Ovary (tissue), 9 donors: ENCODE measurements around the gene ZDHHC6. TPM values are rescaled to one million over a fixed set of nuclear protein-coding genes. Genes with fewer than 3 reads are reported as not detected.

Experiments
- DNase-seq, 5 donors: peaks; one replicate each; pipeline ENCODE4 v3.0.0-alpha.2; 2019 to 2020
- H3K27ac ChIP-seq, 2 donors: fragments of 200-600 bp; one replicate each; pipeline versions ENCODE4 v1.5.1 to v1.8.0; 2019 to 2022
- H3K27me3 ChIP-seq: fragments of 200-600 bp; one replicate; pipeline ENCODE4 v1.8.0; 2022
- H3K36me3 ChIP-seq: fragments of 200-600 bp; sonication (generic); one replicate; pipeline ENCODE4 v1.5.1; 2019
- H3K4me1 ChIP-seq: one replicate; pipeline ENCODE4 v1.8.1; 2013; ENCODE audit warnings: mild to moderate bottlenecking, moderate library complexity; ENCODE audit not compliant: insufficient read depth
- H3K4me3 ChIP-seq: fragments of 200-600 bp; sonication (generic); one replicate; pipeline ENCODE4 v1.5.1; 2017
- H3K9me3 ChIP-seq, 2 donors: fragments of 200-600 bp in 1 of 2; sonication (generic) in 1 of 2; one replicate each; pipeline versions ENCODE4 v1.5.1 to v1.8.1; 2013 to 2019; ENCODE audit warnings: mild to moderate bottlenecking in 1 of 2, moderate library complexity in 1 of 2
- CTCF ChIP-seq, 3 donors: fragments of 450-650 bp in 2 of 3; fragments of 200-600 bp in 1 of 3; IDR thresholded peaks; one replicate each; pipeline versions ENCODE4 v1.5.1 to v1.8.0; 2016 to 2022; ENCODE audit warnings: antibody characterized with exemption in 3 of 3, mild to moderate bottlenecking in 1 of 3
- EP300 ChIP-seq: sonication (generic); formaldehyde crosslinking; IDR thresholded peaks from one replicate; pipeline ENCODE4 v1.6.1; 2017; ENCODE audit warnings: antibody characterized with exemption
- POLR2A ChIP-seq: fragments of 450-650 bp; IDR thresholded peaks from one replicate; pipeline ENCODE4 v1.6.1; 2017; ENCODE audit warnings: antibody characterized with exemption, mild to moderate bottlenecking, moderate library complexity
- WGBS, 3 donors: extraction: QIAGEN DNeasy Blood & Tissue Kit in 1 of 3; methylation state at CpG; one replicate each; pipeline versions ENCODE4 v1.1.5 to v1.1.7; 2013 to 2017; 5-methylcytosine and 5-hydroxymethylcytosine counted together
- intact Hi-C, 4 donors: fragments of 100-400 bp; cut with DNase I; formaldehyde crosslinking; loops; one replicate each; pipeline versions ENCODE4 v1.11.0 to v1.15.1; 2022 to 2023
- polyA plus RNA-seq, 2 donors: library from polyadenylated mRNA; stranded (reverse); fragments of 200-250 nt in 1 of 2; fragments of 350-450 nt in 1 of 2; fragmentation: Illumina TruSeq in 1 of 2; extraction: RNeasy Lipid Tissue Mini Kit (QIAGEN cat#74804) in 1 of 2; gene quantifications; one replicate each; pipeline ENCODE4 v1.2.3, GENCODE V29; 2013 to 2014
- total RNA-seq, 7 donors: library from RNA; depleted of rRNA in 2 of 7; stranded (reverse); fragments of >200 nt in 2 of 7; fragmentation: NEBNext Ultra II Directional in 3 of 7; extraction: Animal tissue kit (Norgen Biotek cat#: 25700) in 3 of 7; gene quantifications; one replicate each; pipeline versions ENCODE4 v1.1.0 to v1.2.4, GENCODE V29; 2016 to 2023
- donor health status: DM: no; HTN: no; CAD: no; lungs with moderate emphysema.
- donor health status: DM: no; HTN: no; CAD: no.
- donor health status: Bipolar disorder and iron deficiency.
- donor health status: DM: yes; HTN: yes; CAD: no.
- donor health status: DM: no; HTN: no; CAD: no.
- donor health status: DM: yes; HTN: yes; CAD: no.

The ZDHHC6 gene
- total and polyA plus RNA-seq, 9 donors: 14.8 to 44.7 (median 28.8) TPM

GRCh38 chr10:112461029-112461887, 14.5 kb upstream of the ZDHHC6 start:
- intact Hi-C loops: no loop called here
- Histone ChIP-seq H3K36me3 (no peaks in the 10 kb centered on the region), H3K27ac (no peak overlapping the region), H3K4me1 (no peaks in the 10 kb centered on the region), H3K9me3 (no peaks in the 10 kb centered on the region), H3K4me3 (no peak overlapping the region), H3K27me3 (no peaks in the 10 kb centered on the region)
- no peak for DNase-seq
- no peak for TF ChIP-seq CTCF (IDR thresholded peaks at IDR 0.05)
- no peak for TF ChIP-seq EP300
- no peak for TF ChIP-seq POLR2A
- WGBS, 3 donors: 95 to 99% (median 95%) methylated on average over 4 of the region's 4 CpGs

GRCh38 chr10:112460366-112460765, 13.7 kb upstream of the ZDHHC6 start:
- intact Hi-C loops: no loop called here
- H3K36me3 ChIP-seq: no peaks in the 10 kb centered on the region
- H3K9me3 ChIP-seq: no peaks in the 10 kb centered on the region
- no peaks in the 10 kb centered on the region for H3K4me1 ChIP-seq
- WGBS, 3 donors: 89 to 92% (median 91%) methylated on average over 2 of the region's 2 CpGs
- no peak for DNase-seq
- TF ChIP-seq EP300 (no peak), POLR2A (no peak), CTCF (IDR thresholded peaks at IDR 0.05) (no peak)
- H3K4me3 ChIP-seq: no peak overlapping the region
- no peak overlapping the region for H3K27ac ChIP-seq
- no peaks in the 10 kb centered on the region for H3K27me3 ChIP-seq

GRCh38 chr10:112456533-112456932, 9.8 kb upstream of the ZDHHC6 start:
- no peak overlapping the region for H3K4me3 ChIP-seq
- TF ChIP-seq CTCF (IDR thresholded peaks at IDR 0.05) (no peak), POLR2A (no peak), EP300 (no peak)
- no peaks in the 10 kb centered on the region for H3K9me3 ChIP-seq
- H3K27ac ChIP-seq: no peak overlapping the region
- H3K4me1 ChIP-seq: no peaks in the 10 kb centered on the region
- 95 to 98% (median 96%) methylated on average over 2 of the region's 2 CpGs for WGBS, 3 donors
- intact Hi-C loops: no loop called here
- no peaks in the 10 kb centered on the region for H3K27me3 ChIP-seq
- no peaks in the 10 kb centered on the region for H3K36me3 ChIP-seq
- no peak for DNase-seq

- H3K9me3 ChIP-seq: no peaks in the 10 kb centered on the region
- no peaks in the 10 kb centered on the region for H3K36me3 ChIP-seq
- 54 to 74% (median 59%) methylated on average over 2 to 3 of the region's 3 CpGs for WGBS, 3 donors
- no peak for DNase-seq
- H3K27ac ChIP-seq: no peak overlapping the region
- no peaks in the 10 kb centered on the region for H3K4me1 ChIP-seq
- no peaks in the 10 kb centered on the region for H3K27me3 ChIP-seq
- TF ChIP-seq POLR2A (no peak), CTCF (IDR thresholded peaks at IDR 0.05) (no peak), EP300 (no peak)
- intact Hi-C loops: no loop called here
- H3K4me3 ChIP-seq: no peak overlapping the region
Observed at GRCh38 chr10:112454910-112455779, 8.4 kb upstream of the ZDHHC6 start.
